Cardiac fibroblast (primary cell): ENCODE data around the gene IER2.

Source experiments
- DNase-seq, 2 donors: peaks; one replicate each; pipeline versions ENCODE4 v3.0.0 to v3.0.0-alpha.2; 2010; ENCODE audit warnings: low read depth in 2 of 2
- H3K4me3 ChIP-seq, 2 donors: replicated peaks in 1 of 2; 1 replicate in 1 of 2; 2 replicates in 1 of 2; pipeline ENCODE4 v1.5.1; 2011; ENCODE audit warnings: low read depth in 2 of 2, low read length in 2 of 2, mild to moderate bottlenecking in 2 of 2, moderate library complexity in 1 of 2
- CTCF ChIP-seq: IDR thresholded peaks from one replicate; pipeline ENCODE4 v1.5.1; 2011; ENCODE audit warnings: low read depth, mild to moderate bottlenecking, low read length, inconsistent platforms

The IER2 gene

GRCh38 chr19:13127811-13128575 is 22.2 kb upstream of the IER2 start:
- TF ChIP-seq CTCF = no peak

GRCh38 chr19:13128583-13128982 is 21.6 kb upstream of the IER2 start:
- TF ChIP-seq CTCF = no peak
- DNase-seq = no peak
- H3K4me3 ChIP-seq = no peak overlapping the region

More at GRCh38 chr19:13127811-13128575, 22.2 kb upstream of the IER2 start:
- no peak for DNase-seq
- H3K4me3 ChIP-seq = no peak overlapping the region

GRCh38 chr19:13129384-13129783 is 20.8 kb upstream of the IER2 start:
- no peak for TF ChIP-seq CTCF
- DNase-seq = no peak

GRCh38 chr19:13130886-13131490 is 19.2 kb upstream of the IER2 start:
- TF ChIP-seq CTCF = no peak
- DNase-seq = no peak
- no peak overlapping the region for H3K4me3 ChIP-seq

More at GRCh38 chr19:13129384-13129783, 20.8 kb upstream of the IER2 start:
- no peak overlapping the region for H3K4me3 ChIP-seq

- H3K4me3 ChIP-seq = no peak overlapping the region
- peak; percentile 36 to 70 for DNase-seq
- no peak for TF ChIP-seq CTCF
These were observed 17.6 kb upstream of the IER2 start for GRCh38 chr19:13132471-13133180.

GRCh38 chr19:13133241-13133870 is 16.9 kb upstream of the IER2 start:
- no peak for TF ChIP-seq CTCF
- no peak overlapping the region for H3K4me3 ChIP-seq
- no peak for DNase-seq
